K562 (cell line): ENCODE results near the gene RAD50. TPM values are rescaled to one million over a fixed set of nuclear protein-coding genes. Genes with fewer than 3 reads are reported as not detected.

Source experiments
- ATF2 ChIP-seq: sonication (generic); formaldehyde crosslinking; IDR thresholded peaks from 2 replicates; pipeline ENCODE4 v1.8.1; 2022; ENCODE audit warnings: missing genetic modification reagents
- CTCF ChIP-seq, 3 experiments: IDR thresholded peaks in 2 of 3; conservative IDR thresholded peaks in 1 of 3; 2 replicates each; pipeline ENCODE4 v1.5.1; 2011 to 2012; ENCODE audit warnings: low read length in 3 of 3, mild to moderate bottlenecking in 3 of 3, control low read depth in 2 of 3, improper control_type of control experiment in 1 of 3, inconsistent platforms in 1 of 3, low read depth in 1 of 3, mixed read lengths in 1 of 3, moderate library complexity in 1 of 3; ENCODE audit not compliant: insufficient read depth in 2 of 3
- FOXM1 ChIP-seq, 2 experiments: fragments of 450-650 bp in 1 of 2; sonication (generic) in 1 of 2; formaldehyde crosslinking in 1 of 2; IDR thresholded peaks; 2 replicates each; pipeline versions ENCODE4 v1.6.1 to v1.9.0; 2017 to 2022; ENCODE audit warnings: low read depth in 2 of 2, mild to moderate bottlenecking in 2 of 2, missing genetic modification reagents in 1 of 2, moderate library complexity in 1 of 2
- JUND ChIP-seq, 2 experiments: IDR thresholded peaks; 2 replicates in 1 of 2; 3 replicates in 1 of 2; pipeline ENCODE4 v1.6.1; 2011; ENCODE audit warnings: borderline replicate concordance in 2 of 2, low read depth in 2 of 2, low read length in 2 of 2, improper control_type of control experiment in 1 of 2, missing biosample characterization in 1 of 2, missing genetic modification characterization in 1 of 2, missing genetic modification reagents in 1 of 2
- KDM5B ChIP-seq: fragments of 200-600 bp; sonication (generic); IDR thresholded peaks from 2 replicates; pipeline ENCODE4 v1.6.1; 2012; ENCODE audit warnings: low read depth, mild to moderate bottlenecking, moderate library complexity, low read length, control low read depth, inconsistent platforms; ENCODE audit not compliant: insufficient replicate concordance
- LEF1 ChIP-seq: fragments of 450-650 bp; IDR thresholded peaks from 2 replicates; pipeline ENCODE4 v1.6.1; 2016; ENCODE audit warnings: mild to moderate bottlenecking
- NR2F6 ChIP-seq: fragments of 450-650 bp; formaldehyde crosslinking; IDR thresholded peaks from 2 replicates; pipeline ENCODE4 v1.4.0; 2020; ENCODE audit warnings: mild to moderate bottlenecking
- RAD21 ChIP-seq, 2 experiments: fragments of 250-450 bp in 1 of 2; fragments of 450-650 bp in 1 of 2; sonication (Bioruptor Pico) in 1 of 2; formaldehyde crosslinking in 1 of 2; IDR thresholded peaks in 1 of 2; conservative IDR thresholded peaks in 1 of 2; 2 replicates each; pipeline versions ENCODE4 v1.4.0 to v1.8.0; 2020 to 2022; ENCODE audit warnings: mild to moderate bottlenecking in 2 of 2, moderate library complexity in 1 of 2
- RBM34 ChIP-seq: fragments of 200-400 bp; formaldehyde crosslinking; IDR thresholded peaks from 2 replicates; pipeline ENCODE4 v1.6.1; 2018; ENCODE audit warnings: low read length, borderline replicate concordance; ENCODE audit not compliant: insufficient read depth
- REST ChIP-seq, 2 experiments: fragments of 450-650 bp; formaldehyde crosslinking in 1 of 2; IDR thresholded peaks; 2 replicates each; pipeline versions ENCODE4 v1.4.0 to v1.6.1; 2014 to 2020; ENCODE audit warnings: mild to moderate bottlenecking in 2 of 2, borderline replicate concordance in 1 of 2, low read depth in 1 of 2
- TEAD2 ChIP-seq: fragments of 450-650 bp; IDR thresholded peaks from 2 replicates; pipeline ENCODE4 v1.6.1; 2016; ENCODE audit warnings: missing genetic modification characterization, control low read depth, missing compliant biosample characterization
- ZNF133 ChIP-seq: fragments of 250-450 bp; sonication (Bioruptor Pico); IDR thresholded peaks from 2 replicates; pipeline ENCODE4 v1.4.0; 2020; ENCODE audit warnings: mild to moderate bottlenecking
- ZNF512 ChIP-seq: IDR thresholded peaks from 2 replicates; pipeline ENCODE4 v1.6.1; 2016; ENCODE audit warnings: missing genetic modification characterization, missing compliant biosample characterization
- polyA plus RNA-seq, 8 experiments: library from polyadenylated mRNA; depleted of rRNA in 4 of 8; stranded (reverse) in 5 of 8; unstranded in 3 of 8; fragments of >200 nt; fragmentation: Nextera tagmentation in 2 of 8; fragmentation: Illumina TruSeq in 1 of 8; extraction: Ambion mirVana in 2 of 8; extraction: Trizol in 1 of 8; gene quantifications; 2 replicates each; pipeline versions ENCODE4 v1.2.1 to v1.2.3, GENCODE V29; 2011 to 2014; ENCODE audit warnings: inconsistent platforms in 1 of 8, missing spikeins in 1 of 8
- total RNA-seq, 7 experiments: library from RNA; depleted of rRNA in 6 of 7; stranded (reverse); fragments of >200 nt in 6 of 7; fragmentation: Illumina TruSeq in 2 of 7; extraction: Trizol in 2 of 7; gene quantifications; 2 replicates each; pipeline versions ENCODE4 v1.2.1 to v1.2.3, GENCODE V29; 2011 to 2021; ENCODE audit warnings: low replicate concordance in 1 of 7

The RAD50 gene
- total and polyA plus RNA-seq, 9 of the 15 experiments (the other 6 are each of a cell fraction or from before 2014, with no cell fraction given) = 15.3 to 74.2 (median 44.1) TPM

GRCh38 chr5:132677191-132677590, 120.4 kb downstream of the RAD50 start (continued):
- peak; percentile 27; the same call in 1 of the 2 replicates for TF ChIP-seq REST (IDR thresholded peaks at IDR 0.05; ENCODE audit: borderline replicate concordance)
- no peak for TF ChIP-seq REST (CRISPR knock-in tag; IDR thresholded peaks at IDR 0.05; ENCODE audit: low read depth)
- peak; percentile 25 to 53; a peak in 3 of 4 replicates for TF ChIP-seq RAD21 (CRISPR knock-in tag; conservative IDR thresholded peaks at IDR 0.05 in 1 of 2, IDR thresholded peaks at IDR 0.05 in 1 of 2)
- peak; percentile 34 to 52 (median 43); a peak in 4 of 6 replicates for TF ChIP-seq CTCF (IDR thresholded peaks at IDR 0.05 in 2 of 3, conservative IDR thresholded peaks at IDR 0.05 in 1 of 3; ENCODE audit: insufficient read depth in 2 of 3, low read depth in 1 of 3, low read length in 3 of 3)
- TF ChIP-seq NR2F6 = no peak
- TF ChIP-seq ZNF512 (tag) = no peak
- TF ChIP-seq FOXM1 (IDR thresholded peaks at IDR 0.05; ENCODE audit: low read depth) = no peak
- TF ChIP-seq FOXM1 (CRISPR knock-in tag; IDR thresholded peaks at IDR 0.05; ENCODE audit: low read depth) = no peak
- no peak for TF ChIP-seq TEAD2 (tag)
- TF ChIP-seq ZNF133 (CRISPR knock-in tag) = no peak
- TF ChIP-seq LEF1 = no peak
- TF ChIP-seq KDM5B = no peak
- no peak for TF ChIP-seq RBM34
- TF ChIP-seq JUND (IDR thresholded peaks at IDR 0.05; ENCODE audit: borderline replicate concordance, low read depth, low read length) = peak; percentile 60; the same call in 1 of the 2 replicates
- peak; percentile 60; the same call in 1 of the 3 replicates for TF ChIP-seq JUND (tag; IDR thresholded peaks at IDR 0.05; ENCODE audit: borderline replicate concordance, low read depth, low read length)
- TF ChIP-seq ATF2 = no peak
